H9 (cell line): ENCODE results near the gene PCDH20. TPM values are rescaled to one million over a fixed set of nuclear protein-coding genes. Genes with fewer than 3 reads are reported as not detected.

Experiments used
- DNase-seq: peaks from one replicate; pipeline ENCODE4 v3.0.0-alpha.2; 2017
- H2AFZ ChIP-seq: one replicate; pipeline ENCODE4 v1.6.1; 2013; ENCODE audit warnings: mild to moderate bottlenecking, low read length, control low read depth, moderate library complexity
- H2AK5ac ChIP-seq: 2 replicates; pipeline ENCODE4 v1.6.1; 2013; ENCODE audit warnings: low read length, control low read depth, mixed read lengths; ENCODE audit not compliant: insufficient read length
- H2BK120ac ChIP-seq: one replicate; pipeline ENCODE4 v1.6.1; 2013; ENCODE audit warnings: low read depth, mild to moderate bottlenecking, low read length, control low read depth, inconsistent platforms; ENCODE audit not compliant: poor library complexity, severe bottlenecking
- H2BK12ac ChIP-seq: 2 replicates; pipeline ENCODE4 v1.6.1; 2013; ENCODE audit warnings: low read length, control low read depth, mixed read lengths, low read depth; ENCODE audit not compliant: insufficient read length
- H2BK15ac ChIP-seq: 2 replicates; pipeline ENCODE4 v1.6.1; 2013; ENCODE audit warnings: low read depth, low read length, control low read depth
- H2BK20ac ChIP-seq: one replicate; pipeline ENCODE4 v1.6.1; 2013; ENCODE audit warnings: low read depth, mild to moderate bottlenecking, low read length, control low read depth, inconsistent platforms; ENCODE audit not compliant: poor library complexity, severe bottlenecking
- H2BK5ac ChIP-seq: 2 replicates; pipeline ENCODE4 v1.6.1; 2013; ENCODE audit warnings: low read length, control low read depth, mixed read lengths; ENCODE audit not compliant: insufficient read length
- H3K14ac ChIP-seq: 2 replicates; pipeline ENCODE4 v1.6.1; 2013; ENCODE audit warnings: low read length, control low read depth; ENCODE audit not compliant: insufficient read depth
- H3K18ac ChIP-seq: 2 replicates; pipeline ENCODE4 v1.6.1; 2013; ENCODE audit warnings: low read depth, mild to moderate bottlenecking, mixed read lengths, low read length, control low read depth; ENCODE audit not compliant: insufficient read length
- H3K23ac ChIP-seq: 2 replicates; pipeline ENCODE4 v1.6.1; 2013; ENCODE audit warnings: low read length, control low read depth, mixed read lengths, low read depth; ENCODE audit not compliant: insufficient read length
- H3K23me2 ChIP-seq: 2 replicates; pipeline ENCODE4 v1.6.1; 2013; ENCODE audit warnings: low read depth, mild to moderate bottlenecking, mixed read lengths, low read length, control low read depth; ENCODE audit not compliant: insufficient read length, poor library complexity, severe bottlenecking
- H3K27ac ChIP-seq: 2 replicates; pipeline ENCODE4 v1.5.1; 2013; ENCODE audit warnings: low read length, control low read depth, mixed read lengths, low read depth; ENCODE audit not compliant: insufficient read length
- H3K27me3 ChIP-seq: 2 replicates; pipeline ENCODE4 v1.6.1; 2013; ENCODE audit warnings: low read length, control low read depth, inconsistent platforms; ENCODE audit not compliant: insufficient read depth
- H3K4ac ChIP-seq: 2 replicates; pipeline ENCODE4 v1.6.1; 2013; ENCODE audit warnings: low read depth, mild to moderate bottlenecking, control low read depth, inconsistent platforms, low read length, moderate library complexity
- H3K4me1 ChIP-seq: 2 replicates; pipeline ENCODE4 v1.6.1; 2013; ENCODE audit warnings: low read length, control low read depth, inconsistent platforms; ENCODE audit not compliant: insufficient read depth
- H3K4me2 ChIP-seq: 2 replicates; pipeline ENCODE4 v1.6.1; 2013; ENCODE audit warnings: low read length, control low read depth, mixed read lengths; ENCODE audit not compliant: insufficient read length, insufficient read depth
- H3K56ac ChIP-seq: 2 replicates; pipeline ENCODE4 v1.6.1; 2013; ENCODE audit warnings: low read depth, mild to moderate bottlenecking, mixed read lengths, low read length, control low read depth; ENCODE audit not compliant: insufficient read length
- H3K79me1 ChIP-seq: 2 replicates; pipeline ENCODE4 v1.6.1; 2013; ENCODE audit warnings: low read depth, mild to moderate bottlenecking, moderate library complexity, low read length, control low read depth, inconsistent platforms; ENCODE audit not compliant: insufficient read depth, poor library complexity, severe bottlenecking
- H3K79me2 ChIP-seq: 2 replicates; pipeline ENCODE4 v1.6.1; 2013; ENCODE audit warnings: low read length, control low read depth, inconsistent platforms; ENCODE audit not compliant: insufficient read depth
- H3K9ac ChIP-seq: 2 replicates; pipeline ENCODE4 v1.6.1; 2013; ENCODE audit warnings: low read length, control low read depth, mixed read lengths; ENCODE audit not compliant: insufficient read length; ENCODE audit errors: extremely low read depth
- H3K9me3 ChIP-seq: one replicate; pipeline ENCODE4 v1.6.1; 2013; ENCODE audit warnings: low read depth, low read length, inconsistent platforms; ENCODE audit not compliant: control insufficient read depth
- H3T11ph ChIP-seq: one replicate; pipeline ENCODE4 v1.6.1; 2013; ENCODE audit warnings: mild to moderate bottlenecking, low read length, control low read depth, inconsistent platforms
- H4K20me1 ChIP-seq: one replicate; pipeline ENCODE4 v1.6.1; 2013; ENCODE audit not compliant: control insufficient read depth, insufficient read length, insufficient read depth
- H4K5ac ChIP-seq: 2 replicates; pipeline ENCODE4 v1.6.1; 2013; ENCODE audit warnings: low read depth, mild to moderate bottlenecking, mixed read lengths, low read length, control low read depth; ENCODE audit not compliant: insufficient read length
- H4K8ac ChIP-seq: replicated peaks from 2 replicates; pipeline ENCODE4 v1.6.1; 2013; ENCODE audit warnings: low read length, control low read depth, mixed read lengths, low read depth; ENCODE audit not compliant: insufficient read length
- H4K91ac ChIP-seq: 2 replicates; pipeline ENCODE4 v1.6.1; 2013; ENCODE audit warnings: low read depth, mild to moderate bottlenecking, moderate library complexity, mixed read lengths, low read length, control low read depth; ENCODE audit not compliant: insufficient read length
- H3K27ac Mint-ChIP-seq, 3 experiments: 2 replicates in 2 of 3; 3 replicates in 1 of 3; pipeline ENCODE4 v1.8.0; 2020 to 2021; ENCODE audit warnings: mixed read lengths in 3 of 3, mild to moderate bottlenecking in 1 of 3, moderate library complexity in 1 of 3
- H3K27me3 Mint-ChIP-seq: 2 replicates; pipeline ENCODE4 v1.8.0; 2021; ENCODE audit warnings: low read depth, mild to moderate bottlenecking, moderate library complexity, mixed read lengths
- H3K36me3 Mint-ChIP-seq, 3 experiments: 2 replicates in 2 of 3; 3 replicates in 1 of 3; pipeline ENCODE4 v1.8.0; 2020 to 2021; ENCODE audit warnings: low read depth in 3 of 3, mixed read lengths in 3 of 3; ENCODE audit not compliant: insufficient read depth in 1 of 3
- H3K4me1 Mint-ChIP-seq, 2 experiments: 2 replicates each; pipeline ENCODE4 v1.8.0; 2020; ENCODE audit warnings: mixed read lengths in 2 of 2
- H3K4me3 Mint-ChIP-seq, 2 experiments: 2 replicates in 1 of 2; 3 replicates in 1 of 2; pipeline ENCODE4 v1.8.0; 2020 to 2021; ENCODE audit warnings: mild to moderate bottlenecking in 2 of 2, mixed read lengths in 2 of 2, moderate library complexity in 1 of 2
- H3K9me3 Mint-ChIP-seq, 2 experiments: 2 replicates in 1 of 2; 3 replicates in 1 of 2; pipeline ENCODE4 v1.8.0; 2020; ENCODE audit warnings: mild to moderate bottlenecking in 2 of 2, mixed read lengths in 2 of 2, moderate library complexity in 1 of 2
- total RNA-seq: library from RNA; stranded (reverse); gene quantifications from 2 replicates; pipeline ENCODE4 v1.2.1, GENCODE V29; 2021
- TF ChIP-seq, protein P1 (sequence below): fragments of 200-600 bp; sonication (generic); conservative IDR thresholded peaks from 3 replicates; pipeline ENCODE4 v1.8.0; 2021; ENCODE audit warnings: antibody characterized with exemption, mild to moderate bottlenecking

The PCDH20 gene
- total RNA-seq, 1 experiment from 2014 or later = 0.33 TPM

GRCh38 chr13:61362522-61362921 is 53.1 kb downstream of the PCDH20 start:
- TF ChIP-seq, protein P1, sequence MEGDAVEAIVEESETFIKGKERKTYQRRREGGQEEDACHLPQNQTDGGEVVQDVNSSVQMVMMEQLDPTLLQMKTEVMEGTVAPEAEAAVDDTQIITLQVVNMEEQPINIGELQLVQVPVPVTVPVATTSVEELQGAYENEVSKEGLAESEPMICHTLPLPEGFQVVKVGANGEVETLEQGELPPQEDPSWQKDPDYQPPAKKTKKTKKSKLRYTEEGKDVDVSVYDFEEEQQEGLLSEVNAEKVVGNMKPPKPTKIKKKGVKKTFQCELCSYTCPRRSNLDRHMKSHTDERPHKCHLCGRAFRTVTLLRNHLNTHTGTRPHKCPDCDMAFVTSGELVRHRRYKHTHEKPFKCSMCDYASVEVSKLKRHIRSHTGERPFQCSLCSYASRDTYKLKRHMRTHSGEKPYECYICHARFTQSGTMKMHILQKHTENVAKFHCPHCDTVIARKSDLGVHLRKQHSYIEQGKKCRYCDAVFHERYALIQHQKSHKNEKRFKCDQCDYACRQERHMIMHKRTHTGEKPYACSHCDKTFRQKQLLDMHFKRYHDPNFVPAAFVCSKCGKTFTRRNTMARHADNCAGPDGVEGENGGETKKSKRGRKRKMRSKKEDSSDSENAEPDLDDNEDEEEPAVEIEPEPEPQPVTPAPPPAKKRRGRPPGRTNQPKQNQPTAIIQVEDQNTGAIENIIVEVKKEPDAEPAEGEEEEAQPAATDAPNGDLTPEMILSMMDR = no peak
- H2BK5ac ChIP-seq = no peak overlapping the region
- no peak overlapping the region for H4K91ac ChIP-seq
- no peaks in the 10 kb centered on the region for H3K9me3 ChIP-seq
- no peak overlapping the region for H3K14ac ChIP-seq
- Mint-ChIP-seq H3K4me1 (peaks cover 13 to 17% of the 10 kb centered on the region in 2 experiments), H3K9me3 (peaks cover 0 to 7% of the 10 kb centered on the region in 2 experiments; a peak in 1 of 5 replicates), H3K27me3 (no peaks in the 10 kb centered on the region; the same call in 1 of the 2 replicates), H3K4me3 (no peak overlapping the region), H3K27ac (no peak overlapping the region), H3K36me3 (no peaks in the 10 kb centered on the region)
- H3K27ac ChIP-seq = no peak overlapping the region
- H2AFZ ChIP-seq = no peak overlapping the region
- no peak overlapping the region for H3K4ac ChIP-seq
- no peak overlapping the region for H3K9ac ChIP-seq
- H4K8ac ChIP-seq = no peak overlapping the region
- H3K18ac ChIP-seq = no peak overlapping the region
- no peak overlapping the region for H3K4me2 ChIP-seq
- DNase-seq = no peak
- no peaks in the 10 kb centered on the region for H3K79me2 ChIP-seq
- no peak overlapping the region for H2BK12ac ChIP-seq
- no peaks in the 10 kb centered on the region for H3K23me2 ChIP-seq
- H2BK120ac ChIP-seq = no peak overlapping the region
- H2AK5ac ChIP-seq = no peak overlapping the region
- H4K5ac ChIP-seq = no peak overlapping the region
- H3K4me1 ChIP-seq = peaks cover 2% of the 10 kb centered on the region; the same call in 1 of the 2 replicates
- H4K20me1 ChIP-seq = no peaks in the 10 kb centered on the region
- H3K23ac ChIP-seq = no peak overlapping the region
- H3T11ph ChIP-seq = no peak overlapping the region
- no peak overlapping the region for H2BK15ac ChIP-seq
- no peak overlapping the region for H2BK20ac ChIP-seq
- H3K79me1 ChIP-seq = no peaks in the 10 kb centered on the region
- H3K56ac ChIP-seq = no peak overlapping the region
- H3K27me3 ChIP-seq = no peaks in the 10 kb centered on the region
